ENCODE data around the gene IGSF9B.

IGSF9B gene

DNA sequence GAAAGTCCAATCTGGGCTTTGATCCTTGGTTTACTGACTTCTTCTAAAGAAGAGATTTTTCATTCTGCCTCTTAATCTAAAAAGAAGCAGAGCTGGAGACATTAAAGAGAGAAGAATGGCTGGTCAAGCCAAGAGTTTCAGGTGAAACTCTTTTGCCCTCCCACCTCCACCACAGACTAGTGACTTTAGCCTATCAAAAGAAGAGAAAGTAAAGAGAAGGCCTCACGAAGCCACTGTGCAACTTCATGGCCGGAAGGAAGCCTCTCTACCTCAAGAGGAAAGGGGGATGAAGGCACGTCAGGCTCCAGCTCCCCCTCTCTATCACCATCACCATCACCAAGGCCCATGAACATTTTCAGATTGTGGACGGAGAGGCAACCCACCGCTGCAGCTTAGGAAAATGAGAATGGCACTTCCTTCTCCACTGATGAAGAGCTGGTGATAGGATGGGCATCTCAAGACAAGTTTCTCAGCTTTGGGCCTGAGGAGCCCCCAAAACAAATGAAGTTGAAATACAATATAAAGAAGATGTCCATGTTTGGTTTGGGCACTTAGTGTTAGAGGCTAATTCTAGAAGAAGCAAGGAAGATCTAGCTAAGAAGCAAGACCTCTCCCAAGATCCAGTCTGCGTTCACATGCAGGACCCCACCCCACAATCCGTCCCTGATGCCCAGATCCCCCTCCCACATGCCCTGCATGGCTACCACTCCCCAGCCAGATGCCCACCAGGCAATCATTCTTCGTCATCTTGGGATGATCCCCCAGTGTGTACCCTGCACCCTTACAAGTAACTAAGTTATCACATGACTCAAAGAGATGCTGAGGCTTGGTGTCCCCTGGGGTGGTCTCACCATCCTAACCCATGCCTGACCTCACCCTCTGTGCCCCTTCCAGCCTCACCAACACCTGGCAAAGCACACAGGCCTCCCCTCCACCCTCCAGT is 52.6 kb downstream of the IGSF9B start:
- no peak for DNase-seq (ENCODE audit: low read depth in 2 of 3, low spot score in 2 of 3)

DNA sequence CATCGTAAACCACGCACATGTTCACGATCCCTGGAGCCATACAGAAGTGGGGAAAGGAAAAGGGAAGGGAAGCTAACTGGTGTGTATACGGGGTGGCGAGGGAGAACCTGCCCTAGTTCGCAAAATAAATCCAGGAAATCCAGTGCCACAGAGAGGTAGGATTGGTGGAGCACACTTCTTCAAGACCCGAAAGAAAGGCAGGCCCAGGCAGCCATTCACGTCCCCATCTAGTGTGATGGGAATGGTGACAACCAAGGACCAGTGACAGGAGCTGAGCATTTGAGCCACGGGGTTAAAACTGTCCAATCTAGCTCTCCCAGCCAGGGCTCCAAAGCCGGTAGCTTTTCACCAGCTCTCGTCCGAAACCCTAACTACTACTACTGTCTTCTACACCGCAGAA is 53.7 kb downstream of the IGSF9B start:
- no peak for DNase-seq (ENCODE audit: low read depth in 2 of 3, low spot score in 2 of 3)

GRCh38 chr11:133902506-133902905 is 54.3 kb downstream of the IGSF9B start:
- DNase-seq (ENCODE audit: low read depth in 2 of 3, low spot score in 2 of 3): no peak

DNA sequence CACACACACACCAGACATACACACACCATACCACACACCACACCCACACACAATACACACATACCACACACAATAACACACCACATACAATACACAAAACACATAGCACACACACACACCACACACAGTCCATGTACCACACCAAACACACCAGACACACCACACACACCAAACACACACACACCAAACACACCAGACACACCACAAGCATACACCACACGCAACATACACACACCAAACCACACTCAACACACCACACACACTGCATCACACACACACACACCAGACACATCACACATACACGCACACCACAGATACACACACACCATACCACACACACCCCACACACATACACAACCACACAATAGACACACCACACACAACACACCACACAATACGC is 54.8 kb downstream of the IGSF9B start:
- DNase-seq (ENCODE audit: low read depth in 2 of 3, low spot score in 2 of 3): no peak

DNA sequence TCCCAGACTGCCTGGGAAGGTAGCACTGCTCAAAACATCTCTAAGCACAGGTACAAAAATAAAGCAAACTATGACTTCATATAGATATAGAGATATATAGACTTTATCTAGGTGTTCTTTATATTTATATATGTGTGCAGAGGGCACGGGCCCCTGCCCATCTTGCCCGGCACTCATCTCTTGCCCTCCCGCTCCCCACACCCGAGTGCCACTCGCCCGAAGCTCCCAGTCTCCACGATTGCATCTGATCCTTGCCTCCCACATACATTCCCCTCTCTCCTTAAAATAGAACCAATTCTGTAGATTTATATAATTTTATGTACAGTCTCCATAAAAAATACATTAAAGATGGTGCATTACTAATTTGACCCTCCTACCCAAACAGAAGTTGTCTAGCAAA is 55.5 kb downstream of the IGSF9B start:
- DNase-seq (ENCODE audit: low read depth in 2 of 3, low spot score in 2 of 3): no peak

DNA sequence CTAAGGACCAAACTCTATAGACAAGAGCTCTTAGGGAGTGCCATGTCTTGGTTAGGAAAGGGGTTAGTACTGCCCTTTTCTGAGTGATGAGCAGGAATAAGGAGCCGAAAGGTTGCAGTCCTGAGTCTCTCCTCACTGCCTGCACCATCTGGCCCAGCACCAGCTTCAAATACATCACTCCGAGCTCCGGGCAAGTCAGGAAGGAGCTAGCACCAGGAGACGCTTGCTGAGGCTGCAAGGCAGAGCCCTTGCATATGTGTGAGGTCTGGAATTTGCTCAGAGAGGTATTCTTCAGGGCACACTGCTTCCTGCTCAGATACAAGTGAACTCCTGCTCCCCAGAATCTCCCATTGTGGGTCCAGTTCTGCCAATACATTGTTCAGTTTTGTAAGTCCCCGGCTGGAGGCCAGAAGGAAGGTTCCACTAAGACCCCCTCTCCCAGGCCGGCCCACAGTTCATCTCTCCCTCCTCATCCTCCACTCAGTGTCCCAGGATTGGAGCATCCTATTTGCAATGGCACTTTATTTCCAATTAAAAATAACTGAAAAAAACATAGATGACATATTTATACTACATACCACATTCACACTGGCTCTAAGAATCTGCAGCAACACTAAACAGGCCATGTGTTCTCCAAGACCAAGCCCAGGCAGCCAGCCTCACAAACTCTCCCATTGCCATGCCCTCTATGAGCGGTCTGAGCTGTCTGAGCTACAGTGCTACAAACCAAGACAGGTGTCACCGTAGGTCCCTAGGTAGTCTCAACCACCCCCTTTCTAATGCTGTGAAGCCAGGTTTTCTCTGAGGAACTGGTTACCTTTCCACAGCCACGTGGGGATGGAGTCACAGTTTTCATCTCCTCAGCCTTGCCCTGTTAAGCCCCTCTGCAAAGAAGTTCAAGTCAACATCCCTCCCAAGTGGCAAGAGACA is 56.3 kb downstream of the IGSF9B start:
- no peak for DNase-seq (ENCODE audit: low read depth in 2 of 3, low spot score in 2 of 3)

DNA sequence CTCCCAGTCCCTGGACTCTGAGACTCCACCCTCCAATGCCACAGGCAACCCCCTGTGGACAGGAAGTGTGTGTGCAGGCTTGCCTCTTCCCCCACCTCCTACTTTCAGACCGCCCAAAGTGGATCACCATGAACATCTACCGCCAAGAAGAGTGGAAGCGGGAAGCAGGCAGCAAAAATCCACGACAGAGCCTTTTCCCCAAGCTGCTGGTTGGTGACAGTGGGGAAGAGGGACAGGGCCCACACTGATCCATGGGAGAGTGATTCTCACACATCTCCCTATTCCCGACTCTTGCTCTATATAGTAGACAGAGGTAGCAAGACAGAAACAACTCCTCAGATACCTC is 58.0 kb downstream of the IGSF9B start:
- DNase-seq (ENCODE audit: low read depth in 2 of 3, low spot score in 2 of 3): no peak

DNA sequence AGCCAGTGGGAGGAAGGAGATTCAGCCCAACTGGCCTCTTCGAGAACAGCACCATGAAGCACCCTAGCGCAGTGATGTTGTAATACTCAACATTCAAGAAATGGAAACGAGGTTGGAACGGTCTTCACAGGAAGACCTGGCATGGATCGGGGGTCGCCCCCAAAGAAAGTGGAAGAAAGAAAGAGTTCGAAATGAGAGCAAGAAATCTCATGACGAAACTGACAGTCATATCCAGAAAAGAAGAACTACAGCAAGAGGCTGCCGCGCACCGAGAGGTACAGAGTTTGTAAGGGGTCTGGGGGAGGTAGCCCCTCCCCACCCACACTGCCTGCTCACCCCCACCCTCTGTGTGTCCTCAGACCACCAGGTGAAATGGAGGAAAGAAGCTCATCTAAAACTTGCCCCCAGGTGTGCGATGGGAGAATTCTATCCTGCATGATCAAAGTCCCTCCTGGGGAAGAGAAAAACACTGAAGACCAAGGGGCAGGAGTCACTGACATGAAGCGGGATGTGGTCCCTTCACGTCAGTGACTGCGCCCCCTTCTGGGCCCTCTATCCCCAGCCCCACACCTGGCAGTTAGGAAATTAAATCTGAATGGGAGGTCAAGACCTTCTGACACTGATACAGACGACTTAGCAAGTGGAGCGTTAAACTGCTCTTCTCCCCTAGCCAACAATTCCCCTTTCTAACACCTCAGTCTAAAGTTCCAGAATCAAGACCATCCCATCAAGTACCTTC is 58.6 kb downstream of the IGSF9B start:
- no peak for DNase-seq (ENCODE audit: low read depth in 2 of 3, low spot score in 2 of 3)

GRCh38 chr11:133897331-133897650 is 59.5 kb downstream of the IGSF9B start:
- DNase-seq (ENCODE audit: low read depth in 2 of 3, low spot score in 2 of 3): no peak

- no peak for DNase-seq (ENCODE audit: low read depth in 2 of 3, low spot score in 2 of 3)
Observed at GRCh38 chr11:133896642-133897330, 60.0 kb downstream of the IGSF9B start.

DNA sequence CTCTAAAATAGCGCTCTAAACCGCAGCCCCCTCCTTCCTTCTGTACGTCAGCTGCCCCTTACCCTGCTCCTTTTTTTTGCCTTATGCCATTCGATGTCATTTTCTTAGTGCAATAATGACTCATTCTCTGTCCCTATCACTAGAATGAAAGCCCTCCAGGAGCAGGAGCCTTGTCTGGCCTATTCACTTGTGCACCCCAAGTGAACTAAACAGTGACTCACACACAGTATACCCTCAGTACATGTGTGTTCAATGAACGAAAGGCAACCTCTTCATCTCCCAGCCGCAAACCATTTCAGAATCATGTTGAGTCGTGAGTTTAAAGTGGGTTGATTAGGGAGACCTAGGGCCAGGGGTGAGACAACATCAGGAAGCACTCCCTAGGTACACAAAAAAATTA is 60.7 kb downstream of the IGSF9B start:
- no peak for DNase-seq (ENCODE audit: low read depth in 2 of 3, low spot score in 2 of 3)

DNA sequence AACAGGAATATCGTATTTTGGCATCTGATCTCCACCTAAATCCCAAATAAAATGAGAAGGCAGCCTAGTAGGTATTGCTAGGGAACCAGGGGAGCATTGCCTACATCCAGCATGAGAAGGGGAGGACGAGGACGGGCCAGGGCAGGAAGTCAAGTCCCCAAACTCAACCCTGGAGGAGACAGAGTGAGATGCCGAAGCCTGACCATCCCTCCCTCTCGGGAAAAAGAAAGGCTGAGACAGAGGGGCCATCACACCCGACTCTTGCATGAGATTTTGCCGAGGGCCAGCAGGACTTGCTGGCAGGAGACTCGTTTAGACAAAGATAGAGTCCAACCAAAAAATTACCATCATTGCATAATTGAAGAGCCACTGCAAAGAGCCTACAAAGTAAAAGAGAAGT is 61.2 kb downstream of the IGSF9B start:
- DNase-seq (ENCODE audit: low read depth in 2 of 3, low spot score in 2 of 3): no peak

- DNase-seq (ENCODE audit: low read depth in 2 of 3, low spot score in 2 of 3): no peak
Observed at GRCh38 chr11:133895061-133895479, 61.7 kb downstream of the IGSF9B start.

- DNase-seq (ENCODE audit: low read depth in 2 of 3, low spot score in 2 of 3): no peak
Observed at GRCh38 chr11:133893381-133893780, 63.4 kb downstream of the IGSF9B start.

- DNase-seq (ENCODE audit: low read depth in 2 of 3, low spot score in 2 of 3): no peak
Observed at GRCh38 chr11:133892584-133893380, 64.0 kb downstream of the IGSF9B start.

DNA sequence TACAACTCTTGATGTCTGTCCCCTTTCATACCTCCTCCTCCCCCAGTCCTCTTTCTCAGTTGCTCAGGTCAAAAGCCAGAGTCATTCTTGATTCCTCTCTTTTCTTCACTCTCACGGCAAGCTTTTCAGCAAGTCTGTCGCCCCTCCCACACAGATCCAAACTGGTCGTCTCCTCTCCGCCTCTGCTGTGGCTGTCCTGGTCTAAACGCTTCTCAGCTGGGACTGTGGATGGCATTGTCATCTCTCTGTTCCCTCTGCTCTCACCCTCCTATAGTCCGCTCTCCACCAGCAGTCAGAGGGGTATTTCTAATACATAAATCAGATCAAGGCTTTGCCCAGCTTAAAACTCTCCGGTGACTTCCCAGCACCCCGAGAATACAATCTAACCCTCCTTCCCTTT is 64.6 kb downstream of the IGSF9B start:
- DNase-seq (ENCODE audit: low read depth in 2 of 3, low spot score in 2 of 3): no peak

- DNase-seq (ENCODE audit: low read depth in 2 of 3, low spot score in 2 of 3): no peak
Observed at GRCh38 chr11:133889893-133890292, 66.9 kb downstream of the IGSF9B start.

- DNase-seq (ENCODE audit: low read depth in 2 of 3, low spot score in 2 of 3): no peak
Observed at GRCh38 chr11:133889188-133889587, 67.6 kb downstream of the IGSF9B start.

GRCh38 chr11:133887692-133888332 is 69.0 kb downstream of the IGSF9B start:
- no peak for DNase-seq (ENCODE audit: low read depth in 2 of 3, low spot score in 2 of 3)

DNA sequence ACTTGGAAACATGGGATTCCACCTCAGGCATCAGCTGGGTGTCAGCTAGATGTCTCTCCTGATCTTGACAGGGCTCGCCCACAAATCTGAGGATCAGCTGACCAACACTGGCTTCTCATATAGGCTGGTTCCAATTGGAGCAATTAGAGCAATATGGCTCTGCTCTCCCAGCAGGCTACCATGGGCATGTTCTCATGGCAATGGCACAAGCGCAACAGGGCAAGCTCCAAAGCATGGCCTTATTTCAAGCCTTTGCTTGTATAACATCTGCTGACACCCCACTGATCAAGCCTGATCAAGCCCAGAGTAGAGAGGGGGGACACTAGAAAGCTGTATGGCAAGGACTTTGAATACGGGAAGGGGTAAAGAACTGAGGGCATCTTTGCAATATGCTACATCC is 70.7 kb downstream of the IGSF9B start:
- no peak for DNase-seq (ENCODE audit: low read depth in 2 of 3, low spot score in 2 of 3)
